Stimulated activated CD4-positive, alpha-beta T cell treated with anti-CD3 and anti-CD28 coated beads, Interleukin-12 subunit alpha, Interleukin-12 subunit beta, amount 100 ng/mL, for 4 hours (primary cell): ENCODE results near the gene ABLIM1.
A peak's percentile ranks its signal among the peaks of the same experiment; 100 is the strongest.

Experiments used
- DNase-seq: peaks from one replicate; pipeline ENCODE4 v3.0.0-alpha.2; 2020

Gene ABLIM1

DNA sequence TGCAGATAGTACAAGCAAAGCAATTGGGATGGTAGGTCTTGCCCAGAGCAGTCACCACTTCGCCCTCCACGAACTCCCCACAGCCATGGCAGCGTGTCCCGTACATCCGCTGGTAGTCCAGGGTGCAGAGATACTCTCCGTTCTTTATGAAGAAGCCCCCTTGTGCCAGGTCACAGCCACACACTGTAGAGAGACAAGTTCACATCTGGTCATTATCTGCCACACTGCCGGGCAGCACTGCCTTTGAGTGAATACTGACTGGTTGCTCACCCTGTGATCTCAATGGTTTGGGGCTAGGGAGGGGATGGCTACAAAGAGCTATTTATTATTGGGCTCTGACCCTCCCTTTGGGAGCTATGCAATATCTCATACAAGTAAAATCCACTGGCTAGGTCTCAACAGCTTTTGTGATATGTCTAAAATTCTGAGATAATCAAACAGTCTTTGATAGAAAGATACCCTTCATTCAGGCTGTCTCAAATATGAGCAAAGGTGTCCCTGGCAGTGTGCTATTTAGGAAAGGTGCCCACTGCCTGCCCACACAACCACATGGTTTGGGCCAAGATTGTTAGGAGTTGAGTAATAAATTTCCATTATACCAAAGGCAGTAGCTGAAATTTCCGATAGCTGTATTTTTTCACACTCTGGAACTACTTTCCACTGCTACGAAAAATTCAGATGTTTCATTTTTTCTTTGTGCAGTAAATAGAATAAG lies 82.5 kb downstream of the ABLIM1 start:
- no peak for DNase-seq

DNA sequence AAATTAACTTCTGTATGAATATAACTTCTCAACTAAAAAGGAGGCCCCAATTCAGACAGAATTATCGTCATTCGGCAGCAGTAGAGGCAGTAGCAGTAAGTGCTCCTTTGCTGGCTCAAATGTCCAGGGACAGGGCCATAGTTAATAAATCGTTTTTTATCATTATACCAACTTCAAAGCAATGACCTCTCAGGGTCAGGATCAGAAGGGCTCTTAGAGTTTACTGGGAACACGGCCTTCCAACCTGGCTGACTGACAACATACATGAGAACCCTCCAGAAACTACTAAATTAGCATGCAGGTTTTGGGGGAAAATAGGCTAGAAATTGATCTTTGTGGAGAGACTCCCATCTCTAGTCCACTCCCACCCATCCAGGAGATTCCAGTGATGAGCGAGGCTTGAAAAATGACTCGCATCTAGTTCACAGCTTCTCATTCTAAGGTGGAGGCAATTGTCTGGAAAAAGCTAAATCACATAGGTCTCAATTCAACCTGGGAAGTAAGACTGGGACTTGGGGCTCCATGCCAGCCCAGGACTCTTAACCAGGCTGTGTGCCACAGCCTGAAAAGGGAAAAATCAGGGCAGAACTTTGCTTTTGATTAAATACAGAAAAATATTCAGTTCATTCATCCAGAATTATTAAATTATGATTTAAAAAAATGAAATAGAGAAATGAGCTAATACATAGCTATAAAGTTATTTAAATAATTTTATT lies 84.6 kb downstream of the ABLIM1 start:
- DNase-seq = no peak

GRCh38 chr10:114571316-114571999 lies 86.6 kb downstream of the ABLIM1 start:
- no peak for DNase-seq

DNA sequence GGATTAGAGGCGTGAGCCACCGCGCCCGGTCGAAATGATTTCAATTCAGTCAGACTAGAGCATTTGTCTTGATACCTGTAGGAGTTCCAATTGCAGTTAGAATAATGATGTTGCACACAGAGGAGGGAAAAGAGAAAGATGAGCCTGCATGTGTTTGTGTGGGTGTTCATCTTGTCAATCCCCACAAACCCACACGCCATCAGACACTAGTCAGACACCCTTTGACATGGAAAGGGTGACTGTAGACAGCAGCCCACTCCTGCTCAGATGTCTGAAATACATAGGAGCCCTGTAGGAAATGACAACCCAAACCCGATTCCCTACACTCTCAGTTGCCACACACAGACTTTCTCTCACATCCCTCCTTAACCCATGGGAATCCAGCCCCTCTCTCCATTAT lies 92.0 kb downstream of the ABLIM1 start:
- no peak for DNase-seq

GRCh38 chr10:114565066-114565465 lies 93.0 kb downstream of the ABLIM1 start:
- DNase-seq = no peak

DNA sequence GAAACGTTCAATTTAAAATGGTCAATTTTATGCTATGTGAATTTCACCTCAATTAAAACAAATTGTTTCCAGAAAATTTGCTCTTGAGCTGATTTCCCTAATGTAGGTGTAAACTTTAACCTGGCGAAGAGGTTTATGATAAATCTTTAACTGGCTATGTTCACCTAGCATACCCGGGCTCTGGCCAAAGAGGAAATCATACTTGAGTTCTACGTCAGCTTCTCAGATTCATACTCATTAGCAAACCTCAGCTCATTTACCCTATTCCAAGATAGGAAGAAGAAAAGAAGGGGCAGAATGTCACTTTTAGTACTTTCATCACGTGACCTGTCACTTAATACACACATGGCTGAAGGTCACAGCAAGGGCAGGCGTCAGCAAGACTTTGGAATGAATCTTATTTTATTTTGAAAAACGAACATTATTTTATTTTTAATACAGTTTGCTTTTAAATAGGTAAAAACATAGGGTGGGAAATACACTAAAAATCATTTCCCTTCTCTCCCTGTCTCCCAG lies 97.0 kb downstream of the ABLIM1 start:
- no peak for DNase-seq

- DNase-seq = no peak
These were observed 97.9 kb downstream of the ABLIM1 start for GRCh38 chr10:114560144-114560543.

- no peak for DNase-seq
These were observed 98.4 kb downstream of the ABLIM1 start for GRCh38 chr10:114559636-114560035.

GRCh38 chr10:114557854-114558253 lies 100.2 kb downstream of the ABLIM1 start:
- no peak for DNase-seq

DNA sequence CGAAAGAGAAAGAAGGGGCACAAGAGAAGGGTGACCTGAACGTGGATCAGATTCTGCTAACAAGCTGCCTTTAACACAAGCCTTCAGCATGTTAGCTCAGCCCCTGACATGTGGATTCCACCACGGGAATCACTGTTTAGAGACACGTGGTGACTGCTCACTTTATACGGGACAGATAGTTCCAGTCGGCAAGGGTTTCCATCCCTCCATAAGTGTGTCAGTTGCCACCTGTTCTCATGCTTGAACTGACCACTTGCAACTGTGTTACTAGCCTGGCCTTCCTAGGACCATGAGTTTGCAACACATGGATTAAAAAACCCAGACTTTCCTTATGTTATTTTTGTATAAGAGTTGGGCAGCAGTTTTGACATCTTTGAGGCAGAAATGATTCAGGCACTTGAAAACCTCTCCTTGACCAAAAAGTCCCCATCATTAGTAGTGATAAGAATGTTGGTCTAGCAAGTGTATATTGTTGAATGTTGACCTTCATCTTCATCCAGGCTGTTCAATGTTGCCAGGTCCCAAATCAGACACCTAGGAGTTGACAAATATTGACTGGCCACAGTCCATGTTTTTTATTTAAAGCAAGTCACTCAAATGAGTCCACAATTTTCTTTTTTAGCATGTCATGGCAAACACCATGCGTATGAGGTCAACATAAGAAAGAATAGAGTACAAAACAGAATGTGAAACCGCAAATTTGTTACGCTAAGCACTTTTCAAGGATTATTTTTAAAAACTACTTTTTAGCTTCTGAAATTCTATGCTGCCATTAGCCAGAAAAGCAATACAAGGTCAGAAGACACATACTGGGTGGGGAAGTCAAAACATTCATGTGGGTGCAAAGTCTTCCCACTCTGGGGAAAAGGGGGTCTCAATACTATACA lies 101.6 kb downstream of the ABLIM1 start:
- DNase-seq = no peak

DNA sequence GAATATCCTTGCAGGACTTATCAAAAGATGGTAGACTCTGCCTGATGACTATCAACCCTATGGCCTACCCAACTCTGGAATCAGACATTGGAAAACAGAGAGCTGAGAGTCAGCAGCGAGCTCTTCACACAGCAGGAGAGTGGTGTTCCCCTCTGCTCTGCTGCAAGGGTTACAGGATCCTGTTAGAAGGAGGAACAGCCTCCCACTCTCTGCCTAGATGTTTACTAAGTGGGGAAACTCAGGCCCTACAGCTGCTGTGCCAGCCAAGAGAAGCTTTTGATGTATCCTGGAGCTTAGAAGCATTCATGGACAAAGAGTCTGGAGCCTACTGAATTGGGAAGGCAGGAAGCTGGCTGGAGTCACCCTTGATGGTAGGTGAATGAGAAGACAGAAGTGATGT lies 104.6 kb downstream of the ABLIM1 start:
- DNase-seq = no peak

GRCh38 chr10:114552050-114552449 lies 106.0 kb downstream of the ABLIM1 start:
- no peak for DNase-seq

GRCh38 chr10:114551636-114551972 lies 106.5 kb downstream of the ABLIM1 start:
- DNase-seq = no peak

DNA sequence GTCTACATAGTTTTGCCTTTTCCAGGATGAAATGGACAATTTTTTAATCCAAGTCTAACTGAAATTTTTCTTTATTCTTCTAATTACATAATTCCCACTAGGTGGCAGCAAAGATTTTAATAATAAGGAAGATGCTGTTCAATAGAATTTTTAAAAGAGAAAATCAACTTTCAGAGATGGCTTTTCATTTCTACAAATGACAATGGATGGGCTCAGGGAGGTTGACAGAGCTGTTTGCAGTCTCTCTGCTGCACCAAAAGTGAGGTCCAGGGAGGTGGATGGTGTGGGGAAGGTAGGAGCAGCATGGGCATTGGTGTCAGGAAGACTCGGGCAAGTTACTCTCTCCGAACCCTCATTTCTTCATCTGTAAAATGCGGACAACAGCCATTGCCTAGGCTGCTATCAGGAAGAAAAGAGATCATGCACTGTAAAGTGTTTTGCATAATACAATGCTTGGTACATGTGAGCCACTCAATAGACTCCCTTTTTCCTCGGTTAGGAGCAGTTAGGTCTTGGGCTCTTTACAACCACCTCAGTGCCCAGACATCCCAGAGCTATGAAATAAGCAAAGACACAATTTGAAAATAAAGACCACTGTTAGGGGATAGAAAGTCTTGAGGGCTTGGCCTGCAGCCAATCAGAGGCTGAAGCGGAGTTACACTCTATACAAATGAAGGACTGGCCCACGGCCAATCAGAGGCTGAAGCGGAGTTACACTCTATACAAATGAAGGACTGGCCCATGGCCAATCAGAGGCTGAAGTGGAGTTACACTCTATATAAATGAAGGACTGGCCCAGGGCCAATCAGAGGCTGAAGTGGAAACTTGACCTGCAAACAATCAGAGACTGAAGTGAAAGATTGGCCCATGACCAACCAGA lies 107.1 kb downstream of the ABLIM1 start:
- DNase-seq = no peak

DNA sequence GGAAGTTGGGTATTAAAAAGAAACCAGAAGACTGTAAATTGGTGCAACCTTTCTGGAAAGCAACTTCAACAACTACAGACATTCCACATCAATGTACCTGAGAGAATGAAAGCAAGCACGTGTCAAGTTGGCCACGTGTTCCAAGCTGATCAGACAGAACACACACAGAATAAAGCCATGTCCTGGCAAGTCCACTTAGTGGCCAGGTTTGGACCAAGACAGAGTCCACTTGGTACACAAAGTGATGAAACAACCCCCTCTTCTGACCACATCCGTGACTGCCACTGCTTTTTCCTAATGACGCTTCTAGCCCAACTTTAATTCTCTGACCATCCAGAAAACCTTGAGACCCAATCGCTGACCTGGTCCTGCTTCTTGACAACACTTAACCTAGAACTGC lies 109.4 kb downstream of the ABLIM1 start:
- no peak for DNase-seq

DNA sequence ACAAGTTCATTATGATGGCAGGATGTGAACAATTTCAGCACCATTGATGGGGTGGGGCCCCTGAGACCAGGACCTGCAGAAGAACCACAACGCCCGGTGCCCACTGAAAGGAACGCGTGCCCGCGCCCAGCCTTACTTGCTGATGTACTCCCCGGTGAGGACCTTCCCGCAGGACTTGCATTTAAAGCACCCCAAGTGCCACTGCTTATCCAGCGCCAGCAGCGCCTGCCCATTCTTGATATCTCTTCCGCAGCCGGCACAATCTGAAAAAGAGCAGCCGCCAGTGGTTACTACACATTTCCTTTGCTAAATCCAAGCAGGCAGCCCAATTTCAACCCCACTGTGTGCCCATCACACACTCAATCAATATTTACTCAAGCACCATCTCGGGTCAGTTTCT lies 110.6 kb downstream of the ABLIM1 start:
- DNase-seq = no peak

DNA sequence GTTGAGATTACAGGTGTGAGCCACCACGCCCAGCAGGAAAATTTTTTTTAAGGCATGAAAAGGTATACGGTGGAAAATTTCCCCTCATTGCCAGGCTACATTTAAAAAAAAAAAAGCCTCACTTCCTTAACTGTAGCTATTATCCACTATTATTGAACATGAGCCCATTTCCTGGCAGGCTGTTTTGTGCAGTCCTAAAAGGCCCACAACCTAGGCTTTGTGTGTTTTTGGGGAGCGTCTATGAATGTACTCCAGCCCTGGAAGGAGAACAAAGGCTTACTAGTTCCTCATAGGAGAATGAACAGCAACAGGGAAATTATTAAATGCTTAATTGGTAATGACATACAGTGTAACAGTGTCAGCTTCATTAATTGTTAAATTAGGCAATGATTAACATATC lies 111.0 kb downstream of the ABLIM1 start:
- no peak for DNase-seq

- DNase-seq = no peak
These were observed 112.3 kb downstream of the ABLIM1 start for GRCh38 chr10:114545819-114546218.

- DNase-seq = no peak
These were observed 113.0 kb downstream of the ABLIM1 start for GRCh38 chr10:114545071-114545470.

DNA sequence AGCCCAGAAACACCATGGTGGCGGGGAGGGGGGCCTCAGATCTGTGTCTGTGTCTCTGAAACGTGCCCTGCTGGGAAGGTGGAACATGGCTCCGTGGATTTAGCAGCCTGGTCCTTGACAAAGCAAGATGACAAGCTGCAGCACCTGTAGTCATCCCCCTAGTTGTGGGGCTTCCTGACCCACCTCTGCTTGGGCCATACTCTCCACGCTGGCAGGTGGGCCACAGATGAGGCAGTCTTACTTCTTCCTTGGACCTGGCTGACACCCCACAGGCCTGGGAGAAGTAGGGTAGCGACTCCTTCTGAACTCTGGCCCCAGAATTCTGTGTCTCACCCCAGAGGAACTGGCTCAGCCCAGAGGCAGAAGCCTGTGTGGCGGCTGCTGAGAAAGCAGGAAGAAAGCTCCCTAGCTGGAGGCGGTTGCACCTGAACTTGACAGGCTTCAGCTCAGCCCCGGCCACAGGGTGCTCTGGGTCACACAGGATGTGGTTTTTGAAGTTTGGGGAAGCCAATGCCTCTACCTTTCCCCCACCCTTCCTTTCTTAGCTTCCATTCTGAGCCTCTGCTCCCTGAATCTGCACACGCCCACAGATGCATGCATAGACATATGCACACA lies 113.9 kb downstream of the ABLIM1 start:
- DNase-seq = peak; percentile 43

- no peak for DNase-seq
These were observed 114.6 kb downstream of the ABLIM1 start for GRCh38 chr10:114543456-114543855.
